Neural progenitor cell (in vitro differentiated cells): Measurements from ENCODE around the gene D2HGDH. TPM values are rescaled to one million over a fixed set of nuclear protein-coding genes. Genes with fewer than 3 reads are reported as not detected.
"Not testable (repeated sequence)": the region's sequence is repeated elsewhere in the genome, so short reads cannot be mapped to it uniquely, and the experiment has no call there.

Experiments used
- DNase-seq: peaks from one replicate; pipeline ENCODE4 v3.0.0-alpha.2; 2016; ENCODE audit warnings: low spot score
- H2AFZ ChIP-seq: fragments of 200-600 bp; sonication (generic); replicated peaks from 2 replicates; pipeline ENCODE4 v1.6.1; 2016; ENCODE audit warnings: antibody characterized with exemption
- H3F3A ChIP-seq: fragments of 200-600 bp; sonication (generic); 2 replicates; pipeline ENCODE4 v1.6.1; 2016; ENCODE audit warnings: antibody characterized with exemption, low read depth
- H3K27ac ChIP-seq: fragments of 200-600 bp; sonication (generic); 2 replicates; pipeline ENCODE4 v1.5.1; 2016; ENCODE audit warnings: mild to moderate bottlenecking
- H3K27me3 ChIP-seq: fragments of 200-600 bp; sonication (generic); 2 replicates; pipeline ENCODE4 v1.6.1; 2016; ENCODE audit warnings: mild to moderate bottlenecking, moderate library complexity
- H3K36me3 ChIP-seq: fragments of 200-600 bp; sonication (generic); 2 replicates; pipeline ENCODE4 v1.5.1; 2016
- H3K4me1 ChIP-seq: fragments of 200-600 bp; sonication (generic); 2 replicates; pipeline ENCODE4 v1.6.1; 2016; ENCODE audit warnings: mixed run types
- H3K4me2 ChIP-seq: fragments of 200-600 bp; sonication (generic); 2 replicates; pipeline ENCODE4 v1.6.1; 2016
- H3K4me3 ChIP-seq: fragments of 200-600 bp; sonication (generic); 2 replicates; pipeline ENCODE4 v1.5.1; 2016
- H3K79me2 ChIP-seq: fragments of 200-600 bp; sonication (generic); 2 replicates; pipeline ENCODE4 v1.6.1; 2016; ENCODE audit warnings: low read depth
- H3K9ac ChIP-seq: fragments of 200-600 bp; sonication (generic); 2 replicates; pipeline ENCODE4 v1.6.1; 2016
- H3K9me3 ChIP-seq: fragments of 200-600 bp; sonication (generic); 2 replicates; pipeline ENCODE4 v1.5.1; 2016; ENCODE audit warnings: low read depth
- H4K20me1 ChIP-seq: fragments of 200-600 bp; sonication (generic); 2 replicates; pipeline ENCODE4 v1.6.1; 2016; ENCODE audit warnings: low read depth
- H3K27ac Mint-ChIP-seq: 3 replicates; pipeline ENCODE4 v1.8.0; 2021; ENCODE audit warnings: mixed read lengths
- H3K27me3 Mint-ChIP-seq: 2 replicates; pipeline ENCODE4 v1.8.0; 2022; ENCODE audit warnings: low read depth, mild to moderate bottlenecking, inconsistent platforms, moderate library complexity, mixed read lengths; ENCODE audit not compliant: insufficient read depth
- H3K36me3 Mint-ChIP-seq: 3 replicates; pipeline ENCODE4 v1.8.0; 2021; ENCODE audit warnings: mixed read lengths
- H3K4me1 Mint-ChIP-seq: 3 replicates; pipeline ENCODE4 v1.8.0; 2021; ENCODE audit warnings: mixed read lengths
- H3K4me3 Mint-ChIP-seq: 3 replicates; pipeline ENCODE4 v1.8.0; 2021; ENCODE audit warnings: mild to moderate bottlenecking, moderate library complexity, mixed read lengths
- H3K9me3 Mint-ChIP-seq: 3 replicates; pipeline ENCODE4 v1.8.0; 2020; ENCODE audit warnings: mixed read lengths
- CTCF ChIP-seq: fragments of 200-600 bp; sonication (generic); IDR thresholded peaks from 2 replicates; pipeline ENCODE4 v1.5.1; 2017; ENCODE audit warnings: antibody characterized with exemption, mild to moderate bottlenecking
- EZH2 ChIP-seq: fragments of 200-600 bp; sonication (generic); IDR thresholded peaks from 2 replicates; pipeline ENCODE4 v1.6.1; 2017; ENCODE audit warnings: antibody characterized with exemption, mild to moderate bottlenecking, moderate library complexity
- EZH2phosphoT487 ChIP-seq: fragments of 200-600 bp; sonication (generic); IDR thresholded peaks from 2 replicates; pipeline ENCODE4 v1.6.1; 2017; ENCODE audit warnings: antibody characterized with exemption
- total RNA-seq: library from RNA; depleted of rRNA; stranded (reverse); fragments of >200 nt; gene quantifications from 2 replicates; pipeline ENCODE4 v1.2.3, GENCODE V29; 2015; ENCODE audit warnings: low replicate concordance

Gene D2HGDH
- total RNA-seq, 1 donor from 2014 or later = 3.5 TPM

GRCh38 chr2:241817126-241817820 lies 82.8 kb downstream of the D2HGDH start:
- no peak for TF ChIP-seq EZH2
- no peak for TF ChIP-seq CTCF
- TF ChIP-seq EZH2phosphoT487 = no peak
- DNase-seq = no peak
- Mint-ChIP-seq H3K27ac (no peak overlapping the region), H3K4me1 (peaks cover 10% of the 10 kb centered on the region), H3K9me3 (peaks cover 2% of the 10 kb centered on the region), H3K4me3 (no peak overlapping the region), H3K27me3 (peaks cover under 1% of the 10 kb centered on the region), H3K36me3 (no peaks in the 10 kb centered on the region)
- no peak overlapping the region for H3K4me2 ChIP-seq
- H3F3A ChIP-seq = peaks cover under 1% of the 10 kb centered on the region
- no peaks in the 10 kb centered on the region for H3K9me3 ChIP-seq
- H3K9ac ChIP-seq = no peak overlapping the region
- H2AFZ ChIP-seq = no peak overlapping the region
- no peaks in the 10 kb centered on the region for H3K27me3 ChIP-seq
- peaks cover 9% of the 10 kb centered on the region for H3K4me1 ChIP-seq
- H4K20me1 ChIP-seq = no peaks in the 10 kb centered on the region
- no peaks in the 10 kb centered on the region for H3K36me3 ChIP-seq
- H3K27ac ChIP-seq = no peak overlapping the region
- no peaks in the 10 kb centered on the region for H3K79me2 ChIP-seq
- H3K4me3 ChIP-seq = no peak overlapping the region

GRCh38 chr2:241817821-241818215 lies 83.4 kb downstream of the D2HGDH start:
- H3K36me3 Mint-ChIP-seq, H3K36me3 ChIP-seq, H2AFZ ChIP-seq, H3K4me2 ChIP-seq, H3K27ac Mint-ChIP-seq, H3F3A ChIP-seq, H3K27me3 Mint-ChIP-seq, H3K9me3 ChIP-seq, H4K20me1 ChIP-seq, H3K4me3 Mint-ChIP-seq, H3K27me3 ChIP-seq, H3K79me2 ChIP-seq, H3K27ac ChIP-seq, H3K9ac ChIP-seq, H3K4me3 ChIP-seq, DNase-seq, H3K9me3 Mint-ChIP-seq, H3K4me1 ChIP-seq, H3K4me1 Mint-ChIP-seq: not testable (repeated sequence)

Other genes with a start within 250 kb of the D2HGDH start
- 164 and 378 TPM in 2 replicates for gene STK25, start 226.0 kb upstream of the D2HGDH start, total RNA-seq
- gene BOK, start 175.9 kb upstream of the D2HGDH start, total RNA-seq = 2.0 and 5.5 TPM in 2 replicates
- 25.6 and 43.2 TPM in 2 replicates for gene THAP4, start 97.5 kb upstream of the D2HGDH start, total RNA-seq
- 80.7 and 114 TPM in 2 replicates for gene ATG4B, start 96.9 kb upstream of the D2HGDH start, total RNA-seq
- gene DTYMK, start 47.8 kb upstream of the D2HGDH start, total RNA-seq = 43.4 and 59.9 TPM in 2 replicates
- 38.2 and 49.0 TPM in 2 replicates for gene ING5, start 32.6 kb upstream of the D2HGDH start, total RNA-seq
- gene GAL3ST2, start 42.2 kb downstream of the D2HGDH start, total RNA-seq = 0.09 TPM in 1 of 2 replicates, not detected in the other
- 1.2 TPM in 1 of 2 replicates, not detected in the other for gene NEU4, start 74.6 kb downstream of the D2HGDH start, total RNA-seq
- gene PDCD1, start 124.3 kb downstream of the D2HGDH start, total RNA-seq = not detected in 2 replicates
- gene RTP5, start 135.1 kb downstream of the D2HGDH start, total RNA-seq = not detected in 2 replicates